Right lobe of liver (tissue), 4 donors: ENCODE measurements around the gene UROC1.

Source experiments
- POLR2A ChIP-seq: fragments of 450-650 bp; IDR thresholded peaks from one replicate; pipeline ENCODE4 v1.6.1; 2017; ENCODE audit warnings: antibody characterized with exemption, mild to moderate bottlenecking
- TF ChIP-seq, protein P1 (sequence below), 4 donors: fragments of 200-600 bp in 3 of 4; fragments of 450-650 bp in 1 of 4; IDR thresholded peaks; one replicate each; pipeline versions ENCODE4 v1.5.1 to v1.8.0; 2016 to 2022; ENCODE audit warnings: antibody characterized with exemption in 4 of 4, mild to moderate bottlenecking in 2 of 4
- donor health status: DM: no; HTN: no; CAD: no.
- donor health status: DM: no; HTN: no; CAD: no.
- donor health status: DM: no; HTN: yes; CAD: no.

DNA sequence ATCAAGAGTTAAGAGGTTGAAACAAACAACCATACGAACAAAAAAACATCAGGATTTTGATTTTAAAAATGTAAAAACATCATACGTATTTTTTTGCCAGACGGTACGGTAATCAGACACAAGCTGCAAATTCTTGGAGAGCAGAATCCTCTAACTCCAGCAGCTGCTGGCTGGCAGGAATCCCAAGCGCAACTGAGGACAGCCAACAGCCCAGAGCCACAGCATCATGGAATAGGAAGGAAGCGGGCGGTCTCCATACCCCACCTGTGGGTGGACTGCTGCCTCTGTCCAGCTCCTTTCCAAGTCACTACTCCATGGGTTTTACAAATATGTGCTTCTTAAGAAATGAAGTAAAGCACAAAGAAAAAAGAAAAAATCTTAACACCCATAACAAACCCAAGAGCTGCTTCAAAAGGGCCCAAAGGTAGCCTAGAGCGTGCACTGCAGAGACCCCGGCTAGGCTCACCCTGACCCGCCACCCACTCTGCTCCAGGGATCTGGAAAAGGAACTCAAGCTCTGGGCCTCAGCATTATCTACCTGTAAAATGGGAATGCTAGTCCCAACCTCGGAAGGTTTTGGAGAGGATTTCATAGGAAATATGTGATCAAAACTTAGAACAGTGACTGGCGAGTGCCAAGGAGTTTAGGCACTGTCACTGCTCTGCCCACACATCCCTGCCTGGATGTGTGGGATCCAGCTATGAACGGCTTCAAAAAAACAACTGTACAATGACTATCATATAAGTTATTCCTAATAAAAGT, 75.3 kb downstream of the UROC1 start:
- TF ChIP-seq, protein P1, sequence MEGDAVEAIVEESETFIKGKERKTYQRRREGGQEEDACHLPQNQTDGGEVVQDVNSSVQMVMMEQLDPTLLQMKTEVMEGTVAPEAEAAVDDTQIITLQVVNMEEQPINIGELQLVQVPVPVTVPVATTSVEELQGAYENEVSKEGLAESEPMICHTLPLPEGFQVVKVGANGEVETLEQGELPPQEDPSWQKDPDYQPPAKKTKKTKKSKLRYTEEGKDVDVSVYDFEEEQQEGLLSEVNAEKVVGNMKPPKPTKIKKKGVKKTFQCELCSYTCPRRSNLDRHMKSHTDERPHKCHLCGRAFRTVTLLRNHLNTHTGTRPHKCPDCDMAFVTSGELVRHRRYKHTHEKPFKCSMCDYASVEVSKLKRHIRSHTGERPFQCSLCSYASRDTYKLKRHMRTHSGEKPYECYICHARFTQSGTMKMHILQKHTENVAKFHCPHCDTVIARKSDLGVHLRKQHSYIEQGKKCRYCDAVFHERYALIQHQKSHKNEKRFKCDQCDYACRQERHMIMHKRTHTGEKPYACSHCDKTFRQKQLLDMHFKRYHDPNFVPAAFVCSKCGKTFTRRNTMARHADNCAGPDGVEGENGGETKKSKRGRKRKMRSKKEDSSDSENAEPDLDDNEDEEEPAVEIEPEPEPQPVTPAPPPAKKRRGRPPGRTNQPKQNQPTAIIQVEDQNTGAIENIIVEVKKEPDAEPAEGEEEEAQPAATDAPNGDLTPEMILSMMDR (IDR thresholded peaks at IDR 0.05) = no peak
- no peak for TF ChIP-seq POLR2A
